PC-9 (cell line): Measurements from ENCODE around the gene JAGN1.

Source experiments
- EZH2 ChIP-seq: fragments of 200-600 bp; sonication (generic); IDR thresholded peaks from 2 replicates; pipeline ENCODE4 v1.8.0; 2017; ENCODE audit warnings: antibody characterized with exemption, low read depth
- TF ChIP-seq, protein P1 (sequence below): fragments of 200-600 bp; sonication (generic); conservative IDR thresholded peaks from 2 replicates; pipeline ENCODE4 v1.6.1; 2017; ENCODE audit warnings: mixed run types, antibody characterized with exemption, mild to moderate bottlenecking, moderate library complexity

GRCh38 chr3:9938966-9939365, 48.6 kb downstream of the JAGN1 start:
- TF ChIP-seq, protein P1, sequence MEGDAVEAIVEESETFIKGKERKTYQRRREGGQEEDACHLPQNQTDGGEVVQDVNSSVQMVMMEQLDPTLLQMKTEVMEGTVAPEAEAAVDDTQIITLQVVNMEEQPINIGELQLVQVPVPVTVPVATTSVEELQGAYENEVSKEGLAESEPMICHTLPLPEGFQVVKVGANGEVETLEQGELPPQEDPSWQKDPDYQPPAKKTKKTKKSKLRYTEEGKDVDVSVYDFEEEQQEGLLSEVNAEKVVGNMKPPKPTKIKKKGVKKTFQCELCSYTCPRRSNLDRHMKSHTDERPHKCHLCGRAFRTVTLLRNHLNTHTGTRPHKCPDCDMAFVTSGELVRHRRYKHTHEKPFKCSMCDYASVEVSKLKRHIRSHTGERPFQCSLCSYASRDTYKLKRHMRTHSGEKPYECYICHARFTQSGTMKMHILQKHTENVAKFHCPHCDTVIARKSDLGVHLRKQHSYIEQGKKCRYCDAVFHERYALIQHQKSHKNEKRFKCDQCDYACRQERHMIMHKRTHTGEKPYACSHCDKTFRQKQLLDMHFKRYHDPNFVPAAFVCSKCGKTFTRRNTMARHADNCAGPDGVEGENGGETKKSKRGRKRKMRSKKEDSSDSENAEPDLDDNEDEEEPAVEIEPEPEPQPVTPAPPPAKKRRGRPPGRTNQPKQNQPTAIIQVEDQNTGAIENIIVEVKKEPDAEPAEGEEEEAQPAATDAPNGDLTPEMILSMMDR: no peak
- no peak for TF ChIP-seq EZH2
